ENCODE measurements around the gene TPCN1.

The TPCN1 gene

GRCh38 chr12:113291586-113291985, 70.3 kb downstream of the TPCN1 start:
- no peak for TF ChIP-seq ZNF555 (tag by site-specific recombination; conservative IDR thresholded peaks at IDR 0.05)
- H3K4me1 ChIP-seq (ENCODE audit: control insufficient read depth, insufficient read depth, low read length) = no peaks in the 10 kb centered on the region
- ChIA-PET POLR2A (no interaction called here), CTCF (interaction anchor here (0.7 kb wide), 1 partner anchor 32 kb away, joined by 3 read pairs; no protein-coding TSS in a partner anchor)
- H3K4me3 ChIP-seq (ENCODE audit: low read depth, low read length) = no peak overlapping the region
- peaks cover 0 to 13% of the 10 kb centered on the region in 2 experiments; a peak in 2 of 3 replicates for H3K36me3 ChIP-seq (ENCODE audit: control insufficient read depth in 2 of 2, insufficient read depth in 1 of 2, low read length in 2 of 2)
- no peak overlapping the region for H3K27ac ChIP-seq (ENCODE audit: extremely low read depth, low read depth, low read length)
- no peaks in the 10 kb centered on the region for H3K9me3 ChIP-seq (ENCODE audit: control insufficient read depth, insufficient read depth, low read depth, low read length)

GRCh38 chr12:113292091-113292490, 70.8 kb downstream of the TPCN1 start:
- CTCF ChIA-PET = interaction anchor here (0.7 kb wide), 1 partner anchor 32 kb away, joined by 3 read pairs; no protein-coding TSS in a partner anchor
- peaks cover 0 to 13% of the 10 kb centered on the region in 2 experiments; a peak in 2 of 3 replicates for H3K36me3 ChIP-seq (ENCODE audit: control insufficient read depth in 2 of 2, insufficient read depth in 1 of 2, low read length in 2 of 2)
- POLR2A ChIA-PET = no interaction called here
- H3K4me3 ChIP-seq (ENCODE audit: low read depth, low read length) = no peak overlapping the region
- TF ChIP-seq ZNF449 (tag by site-specific recombination; IDR thresholded peaks at IDR 0.05) (no peak), ELK4 (IDR thresholded peaks at IDR 0.05; ENCODE audit: borderline replicate concordance, low read depth, low read length) (no peak), ZSCAN18 (tag by site-specific recombination; IDR thresholded peaks at IDR 0.05) (no peak), ZBTB49 (tag by site-specific recombination; IDR thresholded peaks at IDR 0.05; ENCODE audit: low read depth) (no peak), ZNF341 (tag by site-specific recombination; IDR thresholded peaks at IDR 0.05; ENCODE audit: low read depth) (no peak), ZNF837 (tag by site-specific recombination; IDR thresholded peaks at IDR 0.05) (no peak), ZEB2 (tag by site-specific recombination; IDR thresholded peaks at IDR 0.05) (no peak), ZBTB11 (tag by site-specific recombination; conservative IDR thresholded peaks at IDR 0.05; ENCODE audit: low read depth) (no peak), ZNF157 (tag by site-specific recombination; IDR thresholded peaks at IDR 0.05) (no peak), HOXD13 (CRISPR knock-in tag; IDR thresholded peaks at IDR 0.05; ENCODE audit: borderline replicate concordance) (no peak), ZNF24 (tag by site-specific recombination; IDR thresholded peaks at IDR 0.05) (no peak), ZNF223 (tag by site-specific recombination; IDR thresholded peaks at IDR 0.05) (no peak), ZNF654 (tag by site-specific recombination; IDR thresholded peaks at IDR 0.05; ENCODE audit: low read depth) (no peak), EGR2 (tag by site-specific recombination; IDR thresholded peaks at IDR 0.05; ENCODE audit: low read depth) (no peak), ZNF292 (tag by site-specific recombination; IDR thresholded peaks at IDR 0.05; ENCODE audit: borderline replicate concordance, low read depth) (no peak), GFI1B (tag by site-specific recombination; IDR thresholded peaks at IDR 0.05) (no peak), ZNF600 (tag by site-specific recombination; IDR thresholded peaks at IDR 0.05) (no peak), ZNF529 (tag by site-specific recombination; IDR thresholded peaks at IDR 0.05; ENCODE audit: insufficient replicate concordance) (no peak)
- H3K4me1 ChIP-seq (ENCODE audit: control insufficient read depth, insufficient read depth, low read length) = no peaks in the 10 kb centered on the region
- H3K27ac ChIP-seq (ENCODE audit: extremely low read depth, low read depth, low read length) = no peak overlapping the region
- no peaks in the 10 kb centered on the region for H3K9me3 ChIP-seq (ENCODE audit: control insufficient read depth, insufficient read depth, low read depth, low read length)

Data from HEK293 (cell line).